Thoracic aorta (tissue), 2 donors: Measurements from ENCODE around the gene GALR3. TPM values are rescaled to one million over a fixed set of nuclear protein-coding genes. Genes with fewer than 3 reads are reported as not detected.
"Not testable (repeated sequence)": the region's sequence is repeated elsewhere in the genome, so short reads cannot be mapped to it uniquely, and the experiment has no call there.

ENCODE experiments used
- ATAC-seq: fragments of 150-250 bp; one replicate; pipeline ENCODE4 v1.8.0; 2017; ENCODE audit warnings: low read depth; ENCODE audit not compliant: insufficient number of reproducible peaks, low FRiP score
- DNase-seq: peaks from one replicate; pipeline ENCODE4 v3.0.0-alpha.2; 2020; ENCODE audit warnings: low spot score
- H3K27ac ChIP-seq, 2 donors: fragments of 200-600 bp; sonication (generic); 1 replicate in 1 of 2; 2 replicates in 1 of 2; pipeline ENCODE4 v1.5.1; 2016; ENCODE audit warnings: mild to moderate bottlenecking in 2 of 2, moderate library complexity in 2 of 2
- H3K27me3 ChIP-seq: fragments of 200-600 bp; sonication (generic); replicated peaks from 2 replicates; pipeline ENCODE4 v1.6.0; 2016; ENCODE audit warnings: mild to moderate bottlenecking; ENCODE audit not compliant: insufficient read depth
- H3K36me3 ChIP-seq: fragments of 200-600 bp; sonication (generic); one replicate; pipeline ENCODE4 v1.5.1; 2016
- H3K4me1 ChIP-seq, 2 donors: fragments of 200-600 bp; sonication (generic); 1 replicate in 1 of 2; 2 replicates in 1 of 2; pipeline versions ENCODE4 v1.5.1 to v1.6.0; 2016; ENCODE audit warnings: low read depth in 2 of 2, mild to moderate bottlenecking in 1 of 2; ENCODE audit not compliant: control insufficient read depth in 1 of 2
- H3K4me3 ChIP-seq: fragments of 200-600 bp; sonication (generic); 2 replicates; pipeline ENCODE4 v1.5.1; 2016; ENCODE audit warnings: mild to moderate bottlenecking
- H3K9me3 ChIP-seq: fragments of 200-600 bp; sonication (generic); 2 replicates; pipeline ENCODE4 v1.5.1; 2016
- CTCF ChIP-seq: fragments of 200-600 bp; sonication (generic); IDR thresholded peaks from one replicate; pipeline ENCODE4 v1.5.1; 2019; ENCODE audit warnings: antibody characterized with exemption
- total RNA-seq, 2 donors: library from RNA; depleted of rRNA; stranded (reverse); fragments of >200 nt; gene quantifications; one replicate each; pipeline versions ENCODE4 v1.1.0 to v1.2.3, GENCODE V29; 2016

Gene GALR3
- total RNA-seq, 2 donors from 2014 or later: not detected

DNA sequence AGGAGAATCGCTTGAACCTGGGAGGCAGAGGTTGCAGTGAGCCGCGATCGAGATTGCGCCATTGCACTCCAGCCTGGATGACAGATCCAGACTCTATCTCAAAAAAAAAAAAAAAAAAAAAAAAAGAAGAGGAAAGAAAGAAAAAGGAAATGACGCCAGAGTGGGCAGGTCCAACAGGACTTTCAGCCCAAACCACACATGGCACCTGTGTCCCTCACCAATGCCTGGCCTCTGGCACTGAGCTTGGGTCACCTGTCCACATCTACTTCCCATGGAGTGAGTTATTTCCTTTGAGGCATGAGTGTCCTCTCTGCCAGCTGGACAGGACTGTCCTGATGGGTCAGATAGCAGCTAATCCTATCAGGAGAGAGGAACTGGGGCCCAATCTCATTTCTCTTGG, 30.7 kb upstream of the GALR3 start:
- Histone ChIP-seq H3K27ac (no peak overlapping the region), H3K4me1 (no peaks in the 10 kb centered on the region), H3K9me3 (no peaks in the 10 kb centered on the region), H3K4me3 (no peak overlapping the region), H3K36me3 (no peaks in the 10 kb centered on the region), H3K27me3 (no peaks in the 10 kb centered on the region)
- DNase-seq (no peak), ATAC-seq (no peak)
- TF ChIP-seq CTCF: no peak

DNA sequence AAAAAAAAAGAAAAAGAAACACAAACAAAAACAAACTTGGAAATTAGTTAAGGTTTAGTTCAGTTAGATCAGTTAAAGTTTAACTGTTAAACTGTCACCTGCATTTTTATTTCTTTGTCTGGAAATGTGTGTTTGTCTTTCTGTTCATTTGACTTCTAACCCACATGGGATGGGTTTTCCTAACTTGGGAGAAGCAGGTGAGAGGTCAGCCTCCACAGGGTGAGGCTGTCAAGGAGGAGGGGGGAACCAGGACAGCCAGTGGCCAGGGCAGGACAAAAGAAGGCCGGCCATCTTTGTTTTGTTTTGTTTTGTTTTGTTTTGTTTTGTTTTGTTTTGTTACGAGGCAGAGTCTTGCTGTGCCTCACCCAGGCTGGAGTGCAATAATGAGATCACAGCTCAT, 28.8 kb upstream of the GALR3 start:
- H3K36me3 ChIP-seq: no peaks in the 10 kb centered on the region
- no peaks in the 10 kb centered on the region for H3K27me3 ChIP-seq
- H3K4me1 ChIP-seq: no peaks in the 10 kb centered on the region
- H3K4me3 ChIP-seq: no peak overlapping the region
- DNase-seq (no peak), ATAC-seq (no peak)
- no peaks in the 10 kb centered on the region for H3K9me3 ChIP-seq
- H3K27ac ChIP-seq: no peak overlapping the region
- TF ChIP-seq CTCF: no peak

DNA sequence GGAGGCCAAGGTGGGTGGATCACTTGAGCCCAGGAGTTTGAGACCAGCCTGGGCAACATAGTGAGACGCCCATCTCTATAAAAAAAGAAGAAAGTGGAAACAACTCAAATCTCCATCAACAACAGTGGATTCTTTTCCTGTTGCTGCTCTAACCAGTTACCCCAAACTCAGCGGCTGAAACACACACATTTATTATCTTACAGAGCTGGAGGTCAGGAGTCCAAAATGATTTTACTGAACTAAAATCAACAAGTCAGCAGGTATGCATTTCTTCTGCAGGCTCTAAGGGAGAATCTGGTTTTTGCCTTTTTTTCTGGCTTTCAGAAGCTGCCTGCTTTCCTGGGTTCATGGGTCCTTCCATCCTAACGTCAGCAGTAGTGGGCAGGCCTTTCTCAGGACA, 27.1 kb upstream of the GALR3 start:
- H3K27me3 ChIP-seq: no peaks in the 10 kb centered on the region
- H3K36me3 ChIP-seq: no peaks in the 10 kb centered on the region
- H3K9me3 ChIP-seq: no peaks in the 10 kb centered on the region
- H3K4me3 ChIP-seq: no peak overlapping the region
- H3K4me1 ChIP-seq: no peaks in the 10 kb centered on the region
- TF ChIP-seq CTCF: no peak
- DNase-seq (no peak), ATAC-seq (no peak)
- H3K27ac ChIP-seq: no peak overlapping the region

GRCh38 chr22:37797259-37797658, 25.9 kb upstream of the GALR3 start:
- not testable (repeated sequence) for H3K27ac ChIP-seq, H3K4me3 ChIP-seq, ATAC-seq, DNase-seq, H3K36me3 ChIP-seq, H3K4me1 ChIP-seq, H3K9me3 ChIP-seq, H3K27me3 ChIP-seq

- no peak for ATAC-seq
- no peaks in the 10 kb centered on the region for H3K36me3 ChIP-seq
- no peaks in the 10 kb centered on the region for H3K9me3 ChIP-seq
- no peak for DNase-seq
- no peak overlapping the region for H3K27ac ChIP-seq
- H3K4me1 ChIP-seq: peaks cover 4 to 11% of the 10 kb centered on the region in 2 donors
- H3K4me3 ChIP-seq: no peak overlapping the region
- H3K27me3 ChIP-seq: no peaks in the 10 kb centered on the region
- no peak for TF ChIP-seq CTCF
Measured at GRCh38 chr22:37797874-37798500, 25.2 kb upstream of the GALR3 start.

- H3K4me3 ChIP-seq, H3K9me3 ChIP-seq, DNase-seq, H3K27ac ChIP-seq, H3K36me3 ChIP-seq, H3K27me3 ChIP-seq, ATAC-seq: not testable (repeated sequence)
- peaks cover 9 to 23% of the 10 kb centered on the region in 2 donors for H3K4me1 ChIP-seq
Measured at GRCh38 chr22:37799979-37800378, 23.2 kb upstream of the GALR3 start.
